NT2/D1 (cell line): ENCODE measurements around the gene TMEM52B.
"Not testable (repeated sequence)": the region's sequence is repeated elsewhere in the genome, so short reads cannot be mapped to it uniquely, and the experiment has no call there.

Experiments used
- DNase-seq: peaks from one replicate; pipeline ENCODE4 v3.0.0-alpha.2; 2011; ENCODE audit warnings: low read depth, low spot score
- H3K27me3 ChIP-seq: 2 replicates; pipeline ENCODE4 v1.6.0; 2011; ENCODE audit warnings: mild to moderate bottlenecking; ENCODE audit not compliant: insufficient read length, insufficient read depth
- H3K36me3 ChIP-seq: 2 replicates; pipeline ENCODE4 v1.6.1; 2011; ENCODE audit warnings: mild to moderate bottlenecking, low read length, mixed read lengths; ENCODE audit not compliant: insufficient read depth, insufficient read length
- H3K4me1 ChIP-seq: 2 replicates; pipeline ENCODE4 v1.5.1; 2011; ENCODE audit not compliant: insufficient read depth, insufficient read length
- H3K4me3 ChIP-seq: 2 replicates; pipeline ENCODE4 v1.5.1; 2011; ENCODE audit warnings: low read depth; ENCODE audit not compliant: insufficient read length
- H3K9ac ChIP-seq: 2 replicates; pipeline ENCODE4 v1.6.0; 2011; ENCODE audit warnings: low read depth; ENCODE audit not compliant: insufficient read length
- H3K9me3 ChIP-seq: 2 replicates; pipeline ENCODE4 v1.5.1; 2011; ENCODE audit warnings: mild to moderate bottlenecking, low read length; ENCODE audit not compliant: insufficient read depth
- SUZ12 ChIP-seq: IDR thresholded peaks from 2 replicates; pipeline ENCODE4 v1.6.1; 2011; ENCODE audit not compliant: insufficient read length, insufficient read depth; ENCODE audit errors: extremely low read depth
- YY1 ChIP-seq: IDR thresholded peaks from 2 replicates; pipeline ENCODE4 v1.6.1; 2011; ENCODE audit not compliant: insufficient read length, insufficient read depth
- ZNF274 ChIP-seq: IDR thresholded peaks from 2 replicates; pipeline ENCODE4 v1.6.1; 2011; ENCODE audit warnings: mild to moderate bottlenecking, low read depth, low read length

Gene TMEM52B

DNA sequence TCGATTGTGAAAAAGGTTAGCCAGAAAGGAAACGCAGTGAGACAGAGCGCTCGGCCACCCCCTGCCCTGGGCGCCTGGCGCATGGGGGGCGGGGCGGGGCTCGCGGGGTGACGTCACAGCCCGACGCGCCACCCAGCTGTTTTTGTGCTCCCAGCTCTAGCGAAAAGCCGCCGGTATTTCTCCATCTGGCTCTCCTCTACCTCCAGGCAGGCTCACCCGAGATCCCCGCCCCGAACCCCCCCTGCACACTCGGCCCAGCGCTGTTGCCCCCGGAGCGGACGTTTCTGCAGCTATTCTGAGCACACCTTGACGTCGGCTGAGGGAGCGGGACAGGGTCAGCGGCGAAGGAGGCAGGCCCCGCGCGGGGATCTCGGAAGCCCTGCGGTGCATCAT lies 33.9 kb downstream of the TMEM52B start, which contains the start of gene GABARAPL1:
GABARAPL1 (plus strand) TSS at position 139 of the 393 bp plus-strand sequence; CDS start at position 392, 253 bp downstream.
- Histone ChIP-seq H3K9me3 (no peaks in the 10 kb centered on the region), H3K36me3 (peaks cover 17% of the 10 kb centered on the region), H3K9ac (peak within 1 kb of the TSS; percentile 78), H3K27me3 (no peaks in the 10 kb centered on the region), H3K4me1 (no peaks in the 10 kb centered on the region), H3K4me3 (peak within 1 kb of the TSS; percentile 75)
- peak; percentile 68 for DNase-seq
- no peak for TF ChIP-seq ZNF274

DNA sequence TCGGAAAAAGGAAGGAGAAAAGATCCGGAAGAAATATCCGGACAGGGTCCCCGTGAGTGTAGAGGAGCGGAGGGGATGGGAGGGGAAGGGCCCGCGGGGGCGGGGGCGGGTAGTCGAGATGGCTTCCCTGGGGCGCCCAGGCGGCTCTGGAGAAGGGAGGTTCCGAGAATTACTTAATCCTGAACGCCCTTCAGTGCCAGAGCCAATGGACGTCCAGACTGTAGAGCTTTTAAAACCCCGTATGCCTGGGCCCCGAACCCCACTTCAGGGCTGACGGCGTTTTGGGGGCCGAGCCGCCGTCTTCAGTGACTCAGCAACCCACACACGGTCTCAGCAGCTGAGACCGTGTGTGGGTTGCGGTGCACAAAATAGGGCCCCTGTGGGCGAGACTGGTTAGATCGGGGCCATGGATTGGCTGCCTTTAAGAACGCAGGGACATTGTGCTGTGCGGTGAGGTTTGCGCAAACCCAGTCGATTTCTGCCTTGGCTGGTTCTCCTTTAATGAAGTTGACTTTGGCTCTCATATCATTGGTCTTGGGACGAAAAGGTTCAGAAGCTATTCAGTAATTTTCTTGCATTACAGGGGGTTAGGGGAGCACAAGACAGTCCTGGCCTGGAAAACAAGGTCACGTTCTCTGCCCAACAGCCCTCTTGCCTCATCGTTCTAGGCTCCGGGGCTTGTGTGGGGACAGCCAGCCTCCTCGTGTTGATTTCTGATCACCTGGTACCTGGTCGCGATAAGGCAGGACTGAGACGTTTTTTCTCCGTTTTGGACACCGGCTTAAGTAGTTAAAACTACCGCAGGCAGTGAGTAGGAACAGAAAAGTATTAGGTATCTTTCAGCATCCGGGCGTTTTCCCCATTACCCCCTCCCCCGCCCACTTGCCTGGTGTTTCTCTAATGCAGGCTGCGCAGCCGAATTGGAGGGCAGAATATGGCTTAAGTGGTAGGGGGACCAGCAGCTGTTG lies 34.6 kb downstream of the TMEM52B start:
- peak; percentile 52 for DNase-seq
- peak overlapping the region; percentile 75 for H3K4me3 ChIP-seq

DNA sequence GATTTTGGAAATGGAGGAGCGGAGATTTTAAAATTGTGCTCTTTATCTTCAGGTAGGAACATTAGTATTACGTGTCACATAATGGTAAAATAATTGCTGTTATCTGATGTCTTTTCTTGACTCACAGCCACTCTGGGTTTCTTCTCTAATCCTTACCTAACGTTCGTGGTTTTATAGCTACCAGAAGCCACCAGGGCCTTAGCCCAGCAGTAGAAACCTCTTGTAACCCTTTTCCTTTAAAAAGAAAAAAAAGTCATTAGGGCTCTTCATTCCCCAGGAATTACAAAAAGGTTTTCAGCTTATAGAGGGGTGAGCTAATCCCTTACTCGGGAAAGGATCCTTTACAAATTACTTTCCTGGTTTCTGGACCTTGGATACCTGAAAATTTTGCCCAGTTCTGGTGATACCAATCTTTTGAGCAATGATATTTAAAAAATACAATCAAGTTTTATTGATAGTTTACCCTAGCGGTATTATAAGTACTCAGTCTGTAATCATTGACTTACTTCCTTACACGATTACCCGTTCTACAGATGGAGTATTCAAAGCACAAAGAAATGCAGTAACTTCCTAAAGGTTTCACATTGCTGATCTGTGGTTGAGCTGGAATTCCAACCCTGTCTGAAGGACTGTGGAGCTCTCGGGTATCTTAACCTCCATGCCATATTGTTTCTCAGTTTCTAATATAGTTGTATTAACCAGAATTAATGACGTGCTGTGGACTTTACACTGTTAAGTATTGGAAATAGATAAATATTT lies 35.5 kb downstream of the TMEM52B start:
- peak overlapping the region; percentile 78 for H3K9ac ChIP-seq
- no peaks in the 10 kb centered on the region for H3K4me1 ChIP-seq
- TF ChIP-seq YY1 (no peak), ZNF274 (no peak), SUZ12 (no peak)
- peak overlapping the region; percentile 75 for H3K4me3 ChIP-seq
- peaks cover 31% of the 10 kb centered on the region for H3K36me3 ChIP-seq
- H3K9me3 ChIP-seq = no peaks in the 10 kb centered on the region
- DNase-seq = no peak
- no peaks in the 10 kb centered on the region for H3K27me3 ChIP-seq

More for the DNA sequence above, 34.6 kb downstream of the TMEM52B start:
- peaks cover 23% of the 10 kb centered on the region for H3K36me3 ChIP-seq
- H3K9me3 ChIP-seq = no peaks in the 10 kb centered on the region
- H3K9ac ChIP-seq = peak overlapping the region; percentile 78
- no peaks in the 10 kb centered on the region for H3K27me3 ChIP-seq
- TF ChIP-seq ZNF274 (no peak), YY1 (no peak), SUZ12 (no peak)
- H3K4me1 ChIP-seq = no peaks in the 10 kb centered on the region

- peaks cover 37% of the 10 kb centered on the region for H3K36me3 ChIP-seq
- DNase-seq = no peak
- no peaks in the 10 kb centered on the region for H3K27me3 ChIP-seq
- no peaks in the 10 kb centered on the region for H3K4me1 ChIP-seq
- no peak overlapping the region for H3K9ac ChIP-seq
- no peaks in the 10 kb centered on the region for H3K9me3 ChIP-seq
- H3K4me3 ChIP-seq = peak overlapping the region; percentile 75
- no peak for TF ChIP-seq ZNF274
- TF ChIP-seq YY1 = no peak
- no peak for TF ChIP-seq SUZ12
Measured at GRCh38 chr12:10214895-10215267, 36.0 kb downstream of the TMEM52B start.

- Histone ChIP-seq H3K4me1 (no peaks in the 10 kb centered on the region), H3K27me3 (no peaks in the 10 kb centered on the region), H3K9ac (no peak overlapping the region), H3K4me3 (no peak overlapping the region), H3K9me3 (no peaks in the 10 kb centered on the region), H3K36me3 (peaks cover 42% of the 10 kb centered on the region)
- TF ChIP-seq SUZ12 = no peak
- no peak for TF ChIP-seq YY1
- TF ChIP-seq ZNF274 = no peak
- no peak for DNase-seq
Measured at GRCh38 chr12:10215436-10215835, 36.6 kb downstream of the TMEM52B start.

DNA sequence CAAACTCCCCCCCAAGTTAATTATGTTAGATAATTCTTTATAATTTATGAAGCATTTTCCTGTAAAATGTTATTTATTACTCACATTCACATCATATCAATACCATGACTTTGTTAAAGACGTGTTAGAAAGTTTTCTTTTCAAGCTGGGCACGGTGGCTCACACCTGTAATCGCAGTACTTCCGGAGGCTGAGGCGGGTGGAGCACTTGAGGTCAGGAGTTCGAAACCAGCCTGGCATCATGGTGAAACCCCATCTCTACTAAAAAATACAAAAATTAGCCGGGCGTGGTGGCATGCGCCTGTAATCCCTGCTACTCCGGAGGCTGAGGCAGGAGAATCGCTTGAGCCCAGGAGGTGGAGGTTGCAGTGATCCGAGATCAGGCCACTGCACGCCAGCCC lies 37.1 kb downstream of the TMEM52B start:
- not testable (repeated sequence) for DNase-seq, H3K9me3 ChIP-seq, H3K9ac ChIP-seq, H3K27me3 ChIP-seq, H3K4me3 ChIP-seq, H3K4me1 ChIP-seq
- H3K36me3 ChIP-seq = peaks cover 48% of the 10 kb centered on the region

GRCh38 chr12:10218021-10218420 lies 39.2 kb downstream of the TMEM52B start:
- Histone ChIP-seq H3K36me3 (peaks cover 68% of the 10 kb centered on the region), H3K4me3 (no peak overlapping the region), H3K4me1 (no peaks in the 10 kb centered on the region), H3K9ac (no peak overlapping the region), H3K27me3 (no peaks in the 10 kb centered on the region), H3K9me3 (no peaks in the 10 kb centered on the region)
- TF ChIP-seq YY1 = no peak
- no peak for TF ChIP-seq ZNF274
- no peak for TF ChIP-seq SUZ12
- DNase-seq = no peak
